Peyer's patch (tissue), 4 donors: ENCODE measurements around the gene MTCL1.

ENCODE experiments used
- CTCF ChIP-seq, 6 experiments: fragments of 450-650 bp in 4 of 6; fragments of 200-600 bp in 2 of 6; sonication (generic) in 1 of 6; IDR thresholded peaks; one replicate each; pipeline ENCODE4 v1.5.1; 2017 to 2019; ENCODE audit warnings: antibody characterized with exemption in 6 of 6, mild to moderate bottlenecking in 3 of 6, moderate library complexity in 1 of 6
- POLR2A ChIP-seq, 2 donors: fragments of 450-650 bp; IDR thresholded peaks; one replicate each; pipeline ENCODE4 v1.5.1; 2017; ENCODE audit warnings: antibody characterized with exemption in 2 of 2, mild to moderate bottlenecking in 2 of 2, moderate library complexity in 2 of 2

DNA sequence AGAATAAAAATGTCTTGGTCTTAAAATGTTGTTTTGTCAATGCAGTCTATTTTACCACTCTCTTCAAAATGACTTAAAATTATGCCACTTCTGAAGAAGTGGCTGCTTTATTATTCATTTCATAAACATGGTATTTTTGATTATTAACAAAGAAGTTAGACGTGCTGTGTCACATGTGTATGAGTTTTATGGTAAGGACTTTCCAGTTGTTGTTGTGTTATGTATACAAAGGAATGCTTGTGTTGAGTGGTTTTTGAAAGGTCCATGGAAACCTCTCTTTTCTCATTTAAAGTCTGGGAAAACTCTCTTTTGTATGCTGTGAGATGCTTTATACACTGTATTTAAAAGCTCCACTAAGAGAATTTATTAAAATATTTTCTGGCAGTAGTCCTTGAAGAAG, 116.2 kb downstream of the MTCL1 start:
- TF ChIP-seq CTCF (IDR thresholded peaks at IDR 0.05) (no peak), POLR2A (IDR thresholded peaks at IDR 0.05) (no peak)
